Natural killer cell (primary cell): ENCODE measurements around the gene BEST1. TPM values are rescaled to one million over a fixed set of nuclear protein-coding genes. Genes with fewer than 3 reads are reported as not detected.

Experiments used
- ATAC-seq, 3 donors: fragments of 150-1000 bp in 2 of 3; fragments of 200-7000 bp in 1 of 3; cut with Tn5 transposase; 1 replicate in 1 of 3; 2 replicates in 2 of 3; pipeline ENCODE4 v1.10.0; 2021; ENCODE audit warnings: mild to moderate bottlenecking in 2 of 3, moderate library complexity in 2 of 3
- DNase-seq, 2 donors: peaks; one replicate each; pipeline versions ENCODE4 v3.0.0 to v3.0.0-alpha.2; 2013 to 2021; ENCODE audit warnings: mixed read lengths in 1 of 2
- H3K27ac ChIP-seq: one replicate; pipeline ENCODE4 v1.5.1; 2013; ENCODE audit warnings: mild to moderate bottlenecking, low read length
- H3K27me3 ChIP-seq: one replicate; pipeline ENCODE4 v1.6.1; 2013; ENCODE audit warnings: low read length; ENCODE audit not compliant: control insufficient read depth, insufficient read depth
- H3K36me3 ChIP-seq: one replicate; pipeline ENCODE4 v1.6.1; 2013; ENCODE audit warnings: low read length; ENCODE audit not compliant: control insufficient read depth, insufficient read depth
- H3K4me1 ChIP-seq: one replicate; pipeline ENCODE4 v1.6.1; 2013; ENCODE audit warnings: low read length; ENCODE audit not compliant: control insufficient read depth, insufficient read depth
- H3K4me3 ChIP-seq: one replicate; pipeline ENCODE4 v1.5.1; 2013; ENCODE audit warnings: low read length
- H3K9me3 ChIP-seq: one replicate; pipeline ENCODE4 v1.6.1; 2013; ENCODE audit warnings: low read length; ENCODE audit not compliant: control insufficient read depth, insufficient read depth
- H3K27ac Mint-ChIP-seq, 2 donors: one replicate each; pipeline ENCODE4 v1.8.0; 2022; ENCODE audit warnings: mild to moderate bottlenecking in 2 of 2, mixed read lengths in 2 of 2, moderate library complexity in 1 of 2
- H3K27me3 Mint-ChIP-seq, 2 donors: one replicate each; pipeline ENCODE4 v1.8.0; 2022; ENCODE audit warnings: low read depth in 2 of 2, mixed read lengths in 2 of 2
- H3K36me3 Mint-ChIP-seq: one replicate; pipeline ENCODE4 v1.8.0; 2022; ENCODE audit warnings: mixed read lengths
- H3K4me1 Mint-ChIP-seq, 2 donors: one replicate each; pipeline ENCODE4 v1.8.0; 2022; ENCODE audit warnings: mixed read lengths in 2 of 2
- H3K4me3 Mint-ChIP-seq: one replicate; pipeline ENCODE4 v1.8.0; 2022; ENCODE audit warnings: mild to moderate bottlenecking, moderate library complexity, mixed read lengths
- H3K9me3 Mint-ChIP-seq, 2 donors: one replicate each; pipeline ENCODE4 v1.8.0; 2022; ENCODE audit warnings: mixed read lengths in 2 of 2
- WGBS: methylation state at CpG from one replicate; pipeline ENCODE4 v1.1.7; 2013; ENCODE audit warnings: missing lambda C conversion rate; ENCODE audit not compliant: insufficient coverage; 5-methylcytosine and 5-hydroxymethylcytosine counted together
- intact Hi-C: fragments of 100-400 bp; cut with micrococcal nuclease; formaldehyde crosslinking; loops from one replicate; pipeline ENCODE4 v1.14.2; 2022
- total RNA-seq, 4 donors: library from RNA; stranded (reverse); fragments of 120-200 nt in 1 of 4; gene quantifications; one replicate each; pipeline versions ENCODE4 v1.2.3 to v1.2.4, GENCODE V29; 2013 to 2022
- TF ChIP-seq, protein P1 (sequence below): fragments of 200-600 bp; IDR thresholded peaks from one replicate; pipeline ENCODE4 v1.8.0; 2022; ENCODE audit warnings: antibody characterized with exemption

The BEST1 gene
- total RNA-seq, 3 donors from 2014 or later (not counting 1 experiment from before 2014, with no cell fraction given) = 0.32 to 2.0 (median 1.4) TPM

DNA sequence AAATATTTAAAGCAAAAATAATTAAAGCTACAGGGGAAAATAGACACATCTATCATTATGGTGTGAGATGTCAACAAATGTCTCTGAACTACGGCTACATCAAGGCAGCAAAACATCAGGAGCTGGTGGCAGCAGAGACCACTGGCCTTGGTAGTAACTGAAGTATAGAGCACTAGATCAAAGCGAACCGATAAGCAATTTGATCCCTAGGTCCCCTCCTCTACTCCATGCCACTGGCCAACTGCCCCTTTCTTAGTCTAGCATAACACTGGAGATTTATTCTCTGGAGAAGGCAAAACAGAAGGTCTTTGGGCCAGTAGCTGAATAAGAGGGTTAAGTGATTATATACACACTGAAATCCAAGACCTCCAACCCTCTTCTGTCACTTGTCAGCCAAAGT, 19.2 kb upstream of the BEST1 start:
- no peaks in the 10 kb centered on the region for H3K36me3 ChIP-seq
- DNase-seq = no peak
- H3K9me3 Mint-ChIP-seq = peaks cover 0 to 4% of the 10 kb centered on the region in 2 donors
- H3K36me3 Mint-ChIP-seq = no peaks in the 10 kb centered on the region
- no peak overlapping the region for H3K27ac Mint-ChIP-seq
- no peaks in the 10 kb centered on the region for H3K4me1 Mint-ChIP-seq
- WGBS = 96% methylated on average over 3 of the region's 3 CpGs
- no peak overlapping the region for H3K27ac ChIP-seq
- no peak for ATAC-seq
- TF ChIP-seq, protein P1, sequence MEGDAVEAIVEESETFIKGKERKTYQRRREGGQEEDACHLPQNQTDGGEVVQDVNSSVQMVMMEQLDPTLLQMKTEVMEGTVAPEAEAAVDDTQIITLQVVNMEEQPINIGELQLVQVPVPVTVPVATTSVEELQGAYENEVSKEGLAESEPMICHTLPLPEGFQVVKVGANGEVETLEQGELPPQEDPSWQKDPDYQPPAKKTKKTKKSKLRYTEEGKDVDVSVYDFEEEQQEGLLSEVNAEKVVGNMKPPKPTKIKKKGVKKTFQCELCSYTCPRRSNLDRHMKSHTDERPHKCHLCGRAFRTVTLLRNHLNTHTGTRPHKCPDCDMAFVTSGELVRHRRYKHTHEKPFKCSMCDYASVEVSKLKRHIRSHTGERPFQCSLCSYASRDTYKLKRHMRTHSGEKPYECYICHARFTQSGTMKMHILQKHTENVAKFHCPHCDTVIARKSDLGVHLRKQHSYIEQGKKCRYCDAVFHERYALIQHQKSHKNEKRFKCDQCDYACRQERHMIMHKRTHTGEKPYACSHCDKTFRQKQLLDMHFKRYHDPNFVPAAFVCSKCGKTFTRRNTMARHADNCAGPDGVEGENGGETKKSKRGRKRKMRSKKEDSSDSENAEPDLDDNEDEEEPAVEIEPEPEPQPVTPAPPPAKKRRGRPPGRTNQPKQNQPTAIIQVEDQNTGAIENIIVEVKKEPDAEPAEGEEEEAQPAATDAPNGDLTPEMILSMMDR = no peak
- H3K4me3 ChIP-seq = no peak overlapping the region
- H3K27me3 ChIP-seq = no peaks in the 10 kb centered on the region
- intact Hi-C loops = no loop called here
- no peak overlapping the region for H3K4me3 Mint-ChIP-seq
- no peaks in the 10 kb centered on the region for H3K4me1 ChIP-seq
- peaks cover 30 to 31% of the 10 kb centered on the region in 2 donors for H3K27me3 Mint-ChIP-seq
- H3K9me3 ChIP-seq = no peaks in the 10 kb centered on the region

- Mint-ChIP-seq H3K36me3 (no peaks in the 10 kb centered on the region), H3K27ac (no peak overlapping the region), H3K27me3 (peaks cover 37 to 48% of the 10 kb centered on the region in 2 donors), H3K4me1 (no peaks in the 10 kb centered on the region), H3K9me3 (peaks cover 0 to 5% of the 10 kb centered on the region in 2 donors), H3K4me3 (no peak overlapping the region)
- Histone ChIP-seq H3K4me1 (no peaks in the 10 kb centered on the region), H3K9me3 (peaks cover 8% of the 10 kb centered on the region), H3K27me3 (peaks cover 7% of the 10 kb centered on the region), H3K36me3 (no peaks in the 10 kb centered on the region), H3K27ac (no peak overlapping the region), H3K4me3 (no peak overlapping the region)
- ATAC-seq (no peak), DNase-seq (no peak)
- 90% methylated on average over 2 of the region's 2 CpGs for WGBS
- intact Hi-C loops = no loop called here
- TF ChIP-seq, protein P1 = no peak
These were observed 14.3 kb upstream of the BEST1 start for GRCh38 chr11:61935861-61936260.

GRCh38 chr11:61940466-61940865, 9.7 kb upstream of the BEST1 start:
- H3K9me3 Mint-ChIP-seq = peaks cover 0 to 2% of the 10 kb centered on the region in 2 donors
- Histone ChIP-seq H3K27me3 (peaks cover 7% of the 10 kb centered on the region), H3K4me1 (no peaks in the 10 kb centered on the region), H3K27ac (no peak overlapping the region), H3K4me3 (no peak overlapping the region), H3K36me3 (no peaks in the 10 kb centered on the region), H3K9me3 (peaks cover 8% of the 10 kb centered on the region)
- no peak for ATAC-seq
- H3K27ac Mint-ChIP-seq = no peak overlapping the region
- H3K4me1 Mint-ChIP-seq = no peaks in the 10 kb centered on the region
- intact Hi-C loops = no loop called here
- H3K36me3 Mint-ChIP-seq = no peaks in the 10 kb centered on the region
- H3K4me3 Mint-ChIP-seq = no peak overlapping the region
- no peak for DNase-seq
- WGBS = 89% methylated on average over 10 of the region's 10 CpGs
- H3K27me3 Mint-ChIP-seq = peaks cover 17 to 20% of the 10 kb centered on the region in 2 donors
- TF ChIP-seq, protein P1 = no peak

DNA sequence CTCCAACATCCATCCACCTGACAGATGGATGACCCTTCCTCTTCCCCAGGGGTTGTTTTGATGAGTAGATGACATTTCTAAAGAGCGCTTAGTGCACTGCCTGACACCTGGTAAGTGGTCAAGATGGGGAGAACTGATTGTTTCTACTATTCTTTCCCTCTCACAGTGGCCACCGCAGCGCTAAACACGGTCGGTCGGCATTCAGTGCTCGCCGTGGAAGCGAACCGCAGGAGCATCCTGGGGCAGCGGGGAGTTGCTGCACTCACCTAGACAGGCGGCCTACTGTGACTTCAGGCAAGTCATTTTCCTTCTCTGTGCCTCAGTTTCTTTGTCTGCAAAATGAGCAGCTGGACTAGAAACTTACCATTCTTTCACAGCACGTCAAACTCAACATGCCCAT, 5.0 kb upstream of the BEST1 start:
- 95% methylated on average over 12 of the region's 13 CpGs for WGBS
- TF ChIP-seq, protein P1 = no peak
- no peak for ATAC-seq
- Histone ChIP-seq H3K4me1 (peaks cover 2% of the 10 kb centered on the region), H3K27ac (no peak overlapping the region), H3K9me3 (no peaks in the 10 kb centered on the region), H3K36me3 (no peaks in the 10 kb centered on the region), H3K27me3 (no peaks in the 10 kb centered on the region), H3K4me3 (no peak overlapping the region)
- Mint-ChIP-seq H3K27me3 (no peaks in the 10 kb centered on the region), H3K27ac (no peak overlapping the region), H3K4me3 (no peak overlapping the region), H3K9me3 (no peaks in the 10 kb centered on the region), H3K4me1 (no peaks in the 10 kb centered on the region), H3K36me3 (no peaks in the 10 kb centered on the region)
- intact Hi-C loops = loop anchor here (5.0 kb wide), 1 partner anchor 137 kb away; no protein-coding TSS in a partner anchor
- DNase-seq = no peak
